NCI-H226 (cell line): ENCODE data around the gene ACOT8.
"Not testable (repeated sequence)": the region's sequence is repeated elsewhere in the genome, so short reads cannot be mapped to it uniquely, and the experiment has no call there.

Experiments
- DNase-seq: peaks from one replicate; pipeline ENCODE4 v3.0.0-alpha.2; 2015

The ACOT8 gene

DNA sequence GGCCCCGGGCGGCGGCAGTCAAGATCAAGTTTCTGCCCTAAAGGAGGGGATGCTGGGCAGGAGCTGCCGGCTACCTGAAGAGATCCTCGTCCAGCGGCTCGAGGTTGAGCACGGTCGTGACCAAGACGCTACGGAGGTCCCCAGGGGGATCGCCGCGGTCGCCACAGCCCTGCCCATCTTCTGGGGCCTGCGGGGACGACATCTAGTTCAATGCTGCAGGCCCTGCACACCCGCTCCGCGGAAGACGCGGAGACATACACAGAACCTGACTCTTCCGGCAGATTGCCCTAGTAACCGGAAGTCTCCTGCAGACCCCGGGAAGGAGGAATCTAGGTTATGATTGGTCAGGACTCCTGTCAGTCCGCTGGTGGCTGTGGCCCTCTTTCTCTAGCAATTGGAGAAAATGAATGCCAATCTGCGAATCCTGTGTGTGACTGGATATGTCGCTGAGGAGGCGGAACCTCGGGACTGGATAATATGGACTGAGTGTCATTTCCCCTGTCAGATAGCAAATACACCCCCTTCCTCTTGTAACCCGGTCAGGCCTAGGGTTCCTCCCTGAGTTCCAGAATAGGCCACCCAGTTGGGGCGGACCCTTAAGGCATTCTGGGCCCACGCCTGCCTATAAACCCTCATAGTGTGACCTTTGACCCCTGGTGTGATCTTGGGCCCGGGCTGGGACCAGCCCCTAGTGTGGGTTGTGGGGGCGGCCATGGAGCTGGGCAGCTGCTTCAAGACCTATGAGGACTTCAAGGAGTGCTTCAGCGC is at the start of gene ACOT8, which contains the start of gene ZSWIM3:
Gene ACOT8 (minus strand): TSS at position 279 of the 768 bp plus-strand sequence. CDS start 77 bp downstream, at position 202.
Gene ZSWIM3 (plus strand): TSS at position 501 of the 768 bp plus-strand sequence. CDS start 212 bp downstream, at position 713.
- peak; percentile 100 for DNase-seq

DNA sequence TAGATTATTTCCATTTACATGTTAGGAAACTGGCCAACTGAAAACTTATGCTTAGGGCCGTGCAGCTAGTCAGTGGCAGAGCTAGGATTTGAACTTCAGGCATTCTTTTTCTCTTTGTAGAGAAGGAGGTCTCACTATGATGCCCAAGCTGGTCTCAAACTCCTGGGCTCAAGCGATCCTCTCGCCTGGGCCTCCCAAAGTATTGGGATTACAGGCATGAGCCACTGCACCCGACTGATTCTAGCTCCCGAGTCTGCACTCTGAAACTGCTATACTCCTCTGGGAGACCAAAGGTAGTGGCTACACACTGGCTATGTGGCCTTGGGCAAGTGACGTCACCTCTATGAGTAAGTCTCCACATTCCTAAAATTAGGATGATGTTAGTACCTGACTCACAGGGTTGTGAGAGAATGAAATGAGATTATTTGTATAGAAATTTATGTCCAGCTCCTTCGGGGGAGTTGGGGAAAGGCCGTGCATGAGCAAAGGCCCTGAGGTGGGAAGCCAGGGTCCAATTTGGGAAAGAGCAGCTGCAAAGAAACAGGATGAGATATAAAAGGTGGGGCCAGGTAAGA is 48.4 kb upstream of the ACOT8 start:
- DNase-seq, result peak; percentile 77

DNA sequence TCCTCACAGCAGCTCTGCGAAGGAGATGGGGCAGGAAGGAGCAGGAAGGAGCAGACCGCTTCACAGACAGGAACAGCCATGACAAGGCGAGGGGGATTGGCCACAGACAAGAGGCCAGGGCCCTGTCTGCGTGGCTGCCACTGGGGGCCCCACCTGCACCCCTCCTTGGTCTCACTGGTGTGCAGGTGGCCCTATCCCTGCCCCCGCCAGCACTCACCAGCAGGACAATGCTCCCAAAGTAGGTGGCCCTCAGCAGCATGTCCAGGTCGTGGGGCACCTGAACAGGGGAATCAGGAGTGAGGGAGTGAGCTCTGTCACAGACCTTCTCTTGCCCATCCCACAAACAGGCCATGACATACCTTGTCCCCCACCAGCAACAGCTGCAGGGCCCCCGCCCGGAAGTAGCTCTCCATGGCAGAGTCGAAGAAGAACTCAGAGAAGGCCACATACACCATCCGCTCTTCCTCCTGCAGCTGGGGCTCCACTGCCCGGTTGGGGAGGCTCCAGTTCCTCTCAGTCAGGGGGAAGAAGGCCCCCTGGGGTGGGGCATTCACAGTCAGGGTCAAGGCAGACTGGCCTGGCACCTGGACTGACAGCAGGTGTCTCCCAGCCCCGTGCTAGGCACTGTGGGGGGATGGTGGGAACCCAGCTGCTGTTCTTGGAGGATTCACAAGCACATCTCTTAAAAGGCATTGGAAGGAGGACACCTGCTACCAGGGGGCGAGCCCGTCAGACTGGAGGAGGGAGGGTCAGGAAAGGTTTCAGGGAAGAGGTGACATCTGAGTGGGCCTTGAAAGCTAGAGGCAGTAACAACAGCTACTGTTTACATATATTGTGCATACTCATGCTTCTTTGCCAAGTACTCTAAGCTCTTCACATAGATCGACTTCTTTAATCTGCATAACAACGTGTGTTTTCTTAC is 47.7 kb upstream of the ACOT8 start:
- no peak for DNase-seq

DNA sequence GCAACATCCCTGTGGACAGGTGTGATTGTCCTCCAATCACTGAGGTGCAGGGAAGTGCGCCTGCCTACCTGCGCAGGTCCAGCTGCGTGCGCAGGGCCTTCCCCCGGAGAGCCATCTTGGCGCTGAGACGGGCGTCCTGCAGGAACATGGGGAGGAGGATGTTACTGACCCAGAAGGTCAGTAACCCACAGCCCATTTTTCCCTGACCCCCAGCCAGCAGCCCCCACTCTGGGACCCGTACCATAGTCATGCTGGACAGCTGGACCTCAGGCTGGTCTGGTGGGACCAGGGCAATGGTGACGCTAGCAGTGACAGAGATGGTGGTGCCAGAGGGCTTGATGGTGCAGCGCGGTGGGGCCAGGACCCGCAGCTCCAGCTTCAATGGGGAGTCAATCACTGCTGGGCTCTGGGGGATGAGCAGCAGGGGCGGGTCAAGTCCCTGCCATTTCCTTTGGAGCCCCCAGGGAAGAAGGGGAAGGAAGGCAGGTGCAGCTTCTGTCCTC is 45.1 kb upstream of the ACOT8 start:
- no peak for DNase-seq

DNA sequence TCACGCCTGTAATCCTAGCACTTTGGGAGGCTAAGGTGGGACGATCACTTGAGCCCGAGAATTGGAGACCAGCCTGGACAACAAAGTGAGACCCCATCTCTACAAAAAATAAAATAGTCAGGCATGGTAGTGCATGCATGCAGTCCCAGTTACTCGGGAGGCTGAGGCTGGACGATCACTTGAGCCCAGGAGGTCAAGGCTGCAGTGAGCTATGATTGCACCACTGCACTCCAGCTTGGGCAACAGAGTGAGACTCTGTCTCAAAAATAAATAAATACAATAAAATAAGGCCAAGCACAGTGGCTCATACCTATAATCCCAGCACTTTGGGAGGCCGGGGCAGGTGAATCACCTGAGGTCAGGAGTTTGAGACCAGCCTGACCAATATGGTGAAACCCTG is 44.1 kb upstream of the ACOT8 start:
- DNase-seq, result not testable (repeated sequence)

DNA sequence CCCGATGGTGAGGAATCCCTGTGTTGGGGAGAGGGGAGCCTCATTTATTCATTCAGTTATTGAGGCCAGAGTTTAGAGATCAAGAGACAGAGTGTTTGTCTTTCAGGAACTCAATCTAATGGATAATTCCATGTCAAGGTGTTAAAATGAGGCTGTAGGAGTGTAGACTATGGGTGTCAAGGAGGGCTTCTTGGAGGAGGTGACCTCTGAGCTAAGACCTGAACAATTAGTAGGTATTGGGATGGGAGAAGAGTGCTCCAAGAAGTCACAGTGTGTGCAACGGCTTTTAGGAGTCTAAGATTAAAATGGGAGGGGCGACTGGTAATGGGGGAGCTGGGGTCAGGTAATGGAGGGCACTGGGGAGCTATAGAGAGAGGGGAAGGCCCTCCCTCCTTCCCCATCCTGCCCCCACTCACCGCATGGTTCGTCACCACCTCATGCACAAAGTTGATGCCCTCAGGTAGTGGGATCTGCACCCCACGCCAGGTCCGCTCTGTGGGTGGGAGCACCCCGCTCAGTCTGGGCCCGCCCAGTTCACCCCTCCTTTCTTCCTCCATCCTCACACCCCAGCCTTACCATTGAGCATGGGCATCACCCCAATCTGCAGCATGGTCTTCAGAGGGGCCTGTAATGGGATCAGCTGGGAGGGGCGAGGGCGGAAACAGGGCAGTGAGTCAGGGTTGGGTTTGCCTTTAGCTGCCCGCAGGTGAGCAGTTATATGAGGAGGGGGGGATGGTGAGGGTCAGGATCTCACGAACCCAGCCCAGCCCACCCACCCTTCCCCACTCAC is 42.0 kb upstream of the ACOT8 start:
- DNase-seq, result no peak

DNA sequence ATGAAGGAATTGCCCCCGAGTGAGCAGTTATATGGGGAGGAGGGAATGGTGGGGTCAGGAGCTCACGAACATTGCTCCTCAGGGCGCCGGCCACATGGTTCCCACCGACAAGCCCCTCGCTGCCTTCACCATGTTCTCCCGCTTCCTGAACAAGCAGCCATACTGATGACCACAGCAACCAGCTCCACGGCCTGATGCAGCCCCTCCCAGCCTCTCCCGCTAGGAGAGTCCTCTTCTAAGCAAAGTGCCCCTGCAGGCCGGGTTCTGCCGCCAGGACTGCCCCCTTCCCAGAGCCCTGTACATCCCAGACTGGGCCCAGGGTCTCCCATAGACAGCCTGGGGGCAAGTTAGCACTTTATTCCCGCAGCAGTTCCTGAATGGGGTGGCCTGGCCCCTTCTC is 41.1 kb upstream of the ACOT8 start:
- no peak for DNase-seq

DNA sequence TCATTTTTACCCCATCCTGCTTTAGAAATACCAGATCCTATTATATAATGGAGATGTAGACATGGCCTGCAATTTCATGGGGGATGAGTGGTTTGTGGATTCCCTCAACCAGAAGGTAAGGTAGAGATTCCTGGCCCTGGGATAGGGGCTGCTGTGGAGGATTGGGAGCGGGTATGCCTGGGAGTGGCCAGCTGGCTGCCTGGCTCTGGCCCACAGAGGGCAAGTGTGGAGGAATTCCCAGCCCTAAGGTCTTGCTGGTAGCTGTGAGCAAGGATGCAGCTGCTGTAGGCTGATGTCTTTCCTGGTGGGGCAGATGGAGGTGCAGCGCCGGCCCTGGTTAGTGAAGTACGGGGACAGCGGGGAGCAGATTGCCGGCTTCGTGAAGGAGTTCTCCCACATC is 40.5 kb upstream of the ACOT8 start:
- no peak for DNase-seq

DNA sequence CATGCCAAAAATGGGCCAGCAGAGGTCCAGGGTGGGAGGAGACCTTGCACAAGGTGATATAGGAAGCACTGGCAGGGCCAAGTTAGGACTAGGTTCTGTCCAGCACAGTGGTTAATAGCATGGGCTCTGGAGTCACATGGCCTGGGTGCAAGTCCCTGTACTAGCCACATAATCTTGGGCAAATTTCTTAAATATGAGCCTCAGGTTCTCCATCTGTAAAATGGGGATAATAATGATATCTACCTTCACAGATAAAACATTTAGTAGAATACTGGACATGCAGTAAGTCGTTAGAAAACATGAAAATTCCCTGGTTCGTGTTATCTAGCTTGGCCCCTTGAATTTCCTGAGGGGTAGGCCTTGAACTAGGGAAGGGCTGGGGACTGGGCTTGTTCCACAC is 40.1 kb upstream of the ACOT8 start:
- no peak for DNase-seq

DNA sequence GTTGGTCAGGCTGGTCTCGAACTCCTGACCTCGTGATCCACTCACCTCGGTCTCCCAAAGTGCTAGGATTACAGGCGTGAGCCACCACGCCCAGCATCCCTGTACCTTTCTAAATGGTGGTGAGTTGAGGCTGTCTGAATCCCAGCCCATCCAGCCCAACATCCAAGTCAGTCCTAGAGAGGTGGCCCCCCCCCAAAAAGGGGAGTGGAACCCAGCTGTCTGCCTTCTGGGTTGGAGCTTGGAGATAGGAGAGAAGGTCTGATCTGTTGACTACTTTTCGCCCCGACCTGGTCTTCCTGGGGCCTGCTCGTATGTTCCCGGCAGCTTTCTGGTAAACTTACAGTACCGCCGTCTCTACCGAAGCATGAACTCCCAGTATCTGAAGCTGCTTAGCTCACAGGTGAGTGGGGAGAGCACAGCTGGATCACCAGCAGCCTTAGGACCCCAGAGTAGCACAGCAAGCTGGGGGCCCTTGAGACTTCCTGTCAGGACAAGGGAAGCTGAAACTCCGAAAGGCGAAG is 39.5 kb upstream of the ACOT8 start:
- DNase-seq, result no peak

DNA sequence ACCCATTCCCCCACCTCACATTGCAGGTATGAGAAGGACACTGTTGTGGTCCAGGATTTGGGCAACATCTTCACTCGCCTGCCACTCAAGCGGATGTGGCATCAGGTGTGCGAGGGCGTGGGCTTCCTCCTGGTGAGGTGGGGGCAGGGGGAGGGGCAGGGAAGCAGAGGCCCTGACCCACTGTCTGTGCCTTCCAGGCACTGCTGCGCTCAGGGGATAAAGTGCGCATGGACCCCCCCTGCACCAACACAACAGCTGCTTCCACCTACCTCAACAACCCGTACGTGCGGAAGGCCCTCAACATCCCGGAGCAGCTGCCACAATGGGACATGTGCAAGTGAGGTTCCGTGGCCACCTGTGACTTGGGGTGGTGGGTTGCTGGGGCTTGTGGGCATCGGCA is 37.6 kb upstream of the ACOT8 start:
- DNase-seq, result no peak

DNA sequence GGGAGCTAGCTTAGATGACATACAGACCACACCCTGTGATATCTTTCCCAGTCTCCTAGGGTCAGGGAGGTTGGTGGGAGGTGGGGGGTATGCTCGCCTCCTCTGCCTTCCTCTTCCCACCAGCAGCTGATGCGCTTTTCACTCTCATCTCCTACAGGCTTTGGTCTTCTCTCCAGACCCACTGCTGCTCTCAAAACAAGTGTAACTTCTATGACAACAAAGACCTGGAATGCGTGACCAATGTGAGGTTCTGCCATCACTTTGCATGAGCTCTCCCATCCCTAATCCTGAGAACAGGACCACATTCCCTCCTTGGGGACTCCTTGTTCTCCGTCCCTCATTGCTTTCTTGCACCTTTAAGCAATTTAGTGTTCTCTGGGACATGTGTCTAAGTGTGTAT is 36.6 kb upstream of the ACOT8 start:
- DNase-seq, result no peak

DNA sequence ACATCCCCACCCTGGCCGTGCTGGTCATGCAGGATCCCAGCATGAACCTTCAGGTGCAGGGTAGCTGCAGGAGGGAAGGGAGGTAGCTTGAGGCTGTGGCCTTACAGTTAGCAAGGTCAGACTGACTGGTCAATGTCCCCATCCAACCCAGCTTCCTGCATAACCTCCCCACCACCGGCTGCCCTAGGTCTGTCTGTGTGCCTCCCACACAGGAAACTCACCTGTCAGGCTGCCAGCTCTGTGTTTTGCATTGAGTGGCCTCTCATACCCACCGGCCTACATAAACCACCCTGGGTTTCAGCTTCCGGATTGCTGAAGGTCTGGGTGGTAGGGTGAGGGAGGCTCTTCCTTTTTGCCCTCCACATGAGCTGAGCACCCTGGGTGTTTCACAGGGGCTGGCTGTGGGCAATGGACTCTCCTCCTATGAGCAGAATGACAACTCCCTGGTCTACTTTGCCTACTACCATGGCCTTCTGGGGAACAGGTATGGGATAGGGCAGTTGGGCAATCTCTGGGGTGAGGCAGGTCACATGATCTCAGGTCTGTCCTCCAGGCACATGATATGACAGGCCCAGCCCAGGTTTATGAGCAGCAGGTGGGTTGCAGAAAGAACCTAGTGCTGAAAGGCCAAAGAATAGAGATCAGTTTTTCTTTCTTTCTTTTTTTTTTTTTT is 35.8 kb upstream of the ACOT8 start:
- DNase-seq, result no peak

DNA sequence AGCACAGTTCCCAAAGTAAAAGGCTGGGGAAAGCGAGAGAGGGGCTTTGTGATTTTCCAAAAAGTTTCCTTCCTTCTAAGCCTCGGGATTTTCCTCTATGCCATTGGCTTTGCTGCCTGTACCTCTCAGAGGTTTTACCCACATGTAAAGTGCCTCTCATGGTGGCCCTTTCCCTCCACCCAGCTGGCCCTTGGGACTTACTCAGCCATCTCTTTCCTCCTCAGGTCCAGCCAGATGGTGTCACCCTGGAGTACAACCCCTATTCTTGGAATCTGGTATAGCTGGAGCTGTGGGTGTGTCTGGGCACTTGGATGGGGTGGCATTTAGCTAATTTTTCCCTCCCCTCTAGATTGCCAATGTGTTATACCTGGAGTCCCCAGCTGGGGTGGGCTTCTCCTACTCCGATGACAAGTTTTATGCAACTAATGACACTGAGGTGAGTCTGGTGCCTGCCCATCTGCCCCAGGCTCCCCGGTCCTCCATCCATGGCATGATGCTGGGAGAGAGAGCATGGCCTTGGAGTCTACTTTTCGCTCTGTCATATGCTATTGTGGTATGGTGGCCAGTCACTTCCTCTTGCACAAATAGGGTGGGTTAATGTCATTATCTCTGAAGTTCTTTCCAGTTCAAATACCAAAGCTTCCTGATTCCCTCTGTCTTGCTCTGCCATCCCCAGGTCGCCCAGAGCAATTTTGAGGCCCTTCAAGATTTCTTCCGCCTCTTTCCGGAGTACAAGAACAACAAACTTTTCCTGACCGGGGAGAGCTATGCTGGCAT is 35.0 kb upstream of the ACOT8 start:
- peak; percentile 16 for DNase-seq

DNA sequence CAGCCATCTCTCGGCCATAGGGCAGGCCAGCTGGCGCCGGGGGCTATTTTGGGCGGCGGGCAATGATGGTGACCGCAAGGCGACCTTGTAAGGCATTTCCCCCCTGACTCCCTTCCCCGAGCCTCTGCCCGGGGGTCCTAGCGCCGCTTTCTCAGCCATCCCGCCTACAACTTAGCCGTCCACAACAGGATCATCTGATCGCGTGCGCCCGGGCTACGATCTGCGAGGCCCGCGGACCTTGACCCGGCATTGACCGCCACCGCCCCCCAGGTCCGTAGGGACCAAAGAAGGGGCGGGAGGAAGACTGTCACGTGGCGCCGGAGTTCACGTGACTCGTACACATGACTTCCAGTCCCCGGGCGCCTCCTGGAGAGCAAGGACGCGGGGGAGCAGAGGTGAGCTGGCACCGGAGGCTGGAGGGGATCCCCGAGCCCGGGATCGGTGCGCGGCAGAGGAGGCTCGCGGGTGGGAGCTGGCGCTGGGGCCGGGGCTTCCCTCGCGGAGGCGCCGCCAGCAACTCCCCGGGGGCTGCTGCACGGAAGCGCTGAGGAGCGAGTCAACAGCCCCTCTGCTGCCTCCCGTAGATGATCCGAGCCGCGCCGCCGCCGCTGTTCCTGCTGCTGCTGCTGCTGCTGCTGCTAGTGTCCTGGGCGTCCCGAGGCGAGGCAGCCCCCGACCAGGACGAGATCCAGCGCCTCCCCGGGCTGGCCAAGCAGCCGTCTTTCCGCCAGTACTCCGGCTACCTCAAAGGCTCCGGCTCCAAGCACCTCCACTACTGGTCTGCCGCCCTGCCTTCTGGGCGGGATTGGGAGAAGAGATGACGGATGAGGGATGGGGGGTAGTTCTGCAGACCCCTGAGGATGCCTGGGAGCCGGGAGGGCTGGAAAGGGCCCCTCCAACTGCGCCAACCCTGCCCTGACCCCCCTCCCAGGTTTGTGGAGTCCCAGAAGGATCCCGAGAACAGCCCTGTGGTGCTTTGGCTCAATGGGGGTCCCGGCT is 34.1 kb upstream of the ACOT8 start, which contains the start of the genes CTSA and NEURL2:
Gene CTSA (plus strand): TSS at position 351 of the 999 bp plus-strand sequence. CDS start 234 bp downstream, at position 585.
Gene NEURL2 (minus strand): TSS at position 224 of the 999 bp plus-strand sequence. CDS start 217 bp downstream, at position 7.
- DNase-seq, result peak; percentile 80

DNA sequence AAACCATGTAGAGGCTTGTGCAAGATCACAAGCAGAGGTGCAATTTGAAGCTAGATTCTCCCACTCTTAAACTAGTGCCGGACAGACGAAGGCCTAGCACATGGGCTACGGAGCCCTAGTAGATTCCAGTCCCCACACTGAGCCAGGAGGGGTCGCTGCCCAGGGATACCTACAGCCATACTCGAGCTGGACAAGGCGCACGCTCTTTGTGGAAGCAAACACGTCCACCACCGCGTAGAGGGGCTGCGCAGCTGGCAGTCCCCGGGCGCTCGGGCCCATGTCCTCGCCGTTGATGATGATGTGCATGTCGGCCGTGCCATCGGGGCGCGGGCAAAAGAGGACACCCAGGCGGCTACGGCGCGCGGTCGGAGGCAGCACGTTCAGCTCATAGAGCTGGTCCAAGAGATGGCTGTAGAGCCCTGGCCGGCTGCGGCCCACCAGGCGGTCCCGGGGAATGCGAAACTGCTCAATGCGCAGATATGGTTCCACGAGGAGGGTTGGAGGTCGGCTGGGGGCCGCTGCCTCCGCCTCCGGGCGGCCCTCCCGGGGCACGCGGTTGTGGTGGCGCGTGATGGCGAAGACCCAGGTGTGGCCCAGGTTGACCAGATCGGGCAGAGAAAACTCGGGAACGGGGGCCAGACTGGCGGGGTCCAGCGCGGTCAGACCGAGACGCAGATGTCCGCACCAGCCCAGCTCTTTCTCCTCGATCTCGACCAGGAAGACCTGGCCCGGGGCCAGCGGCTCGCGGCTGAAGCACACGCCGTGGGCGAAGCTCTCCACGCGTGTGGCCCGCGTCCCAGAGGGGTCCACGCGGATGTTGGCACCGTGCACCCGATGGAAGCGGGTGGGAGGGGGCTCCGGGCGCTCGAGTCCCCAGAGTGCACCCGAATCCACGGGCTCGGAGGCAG is 33.1 kb upstream of the ACOT8 start:
- no peak for DNase-seq

DNA sequence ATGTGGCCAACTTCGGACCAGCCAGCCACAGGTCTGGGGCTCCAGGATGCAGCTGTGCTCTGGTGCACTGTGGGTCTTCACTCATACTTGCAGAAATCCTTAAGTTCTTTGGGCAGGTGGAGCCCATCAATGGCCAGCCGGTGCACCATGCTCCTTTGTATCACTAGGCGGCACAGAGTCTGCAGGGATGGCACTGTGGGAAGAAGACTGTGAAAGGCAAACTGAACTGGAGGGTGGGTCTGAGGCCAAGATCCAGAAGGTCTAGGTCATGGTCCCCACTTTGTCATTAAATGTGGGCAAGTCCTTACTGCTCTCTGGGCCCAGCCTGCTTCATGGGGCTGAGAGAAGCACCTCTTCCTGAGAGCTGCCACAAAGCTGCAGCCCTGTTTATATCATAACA is 31.5 kb upstream of the ACOT8 start:
- DNase-seq, result no peak

DNA sequence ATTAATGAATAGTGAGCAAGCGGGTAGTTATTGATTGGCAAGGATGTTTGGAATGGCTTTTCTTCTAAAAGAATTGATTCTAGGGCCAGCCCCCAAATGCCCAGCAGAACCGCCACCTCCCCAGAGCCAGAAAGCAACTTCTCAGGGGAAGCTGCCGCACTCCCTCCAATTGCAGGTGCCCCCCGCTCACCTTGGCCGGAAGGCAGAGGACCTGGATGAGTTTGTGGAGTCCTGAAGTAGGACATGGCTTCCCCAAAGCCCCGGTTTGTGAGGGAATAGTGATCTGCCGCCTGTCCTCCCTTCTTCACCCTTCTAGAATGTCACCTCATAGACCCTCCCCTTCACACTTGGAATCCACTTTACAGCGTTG is 30.1 kb upstream of the ACOT8 start, which contains the start of gene SPATA25:
Gene SPATA25 (minus strand): TSS at position 277 of the 370 bp plus-strand sequence. CDS start 32 bp downstream, at position 245.
- no peak for DNase-seq
